8988T (cell line): ENCODE measurements around the gene RYR2.

Experiments used
- DNase-seq: peaks from one replicate; pipeline ENCODE4 v3.0.0; 2011

RYR2 gene

DNA sequence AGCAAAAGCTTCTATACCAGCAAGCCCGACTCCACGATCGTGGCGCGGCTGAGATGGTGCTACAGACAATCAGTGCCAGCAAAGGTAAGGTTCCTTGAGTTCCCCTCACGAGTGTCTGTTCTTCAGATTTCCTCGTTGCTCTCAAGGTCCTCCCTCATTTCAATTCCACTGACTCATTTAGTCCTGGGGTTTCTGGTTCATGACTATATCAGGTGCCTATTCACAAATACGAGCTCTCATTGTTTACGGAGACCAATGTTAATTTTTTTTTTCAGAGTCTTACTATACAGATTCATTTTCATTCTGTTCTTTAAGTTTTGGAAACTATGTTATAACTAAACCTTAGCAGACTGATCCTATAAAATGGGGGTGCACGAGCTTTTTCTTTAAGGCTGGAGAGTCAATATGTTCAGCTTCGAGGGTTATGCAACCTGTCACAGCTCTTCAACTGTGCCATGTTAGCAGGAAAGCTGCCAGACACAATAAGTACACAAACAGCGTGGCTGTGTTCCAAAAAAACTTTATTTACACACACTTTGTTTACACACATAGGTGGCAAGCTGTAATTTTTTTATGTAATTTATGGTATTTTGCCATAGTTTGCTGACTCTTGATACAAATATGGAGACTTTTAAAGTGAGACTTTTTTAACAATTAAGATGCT lies 714.5 kb downstream of the RYR2 start:
- no peak for DNase-seq

DNA sequence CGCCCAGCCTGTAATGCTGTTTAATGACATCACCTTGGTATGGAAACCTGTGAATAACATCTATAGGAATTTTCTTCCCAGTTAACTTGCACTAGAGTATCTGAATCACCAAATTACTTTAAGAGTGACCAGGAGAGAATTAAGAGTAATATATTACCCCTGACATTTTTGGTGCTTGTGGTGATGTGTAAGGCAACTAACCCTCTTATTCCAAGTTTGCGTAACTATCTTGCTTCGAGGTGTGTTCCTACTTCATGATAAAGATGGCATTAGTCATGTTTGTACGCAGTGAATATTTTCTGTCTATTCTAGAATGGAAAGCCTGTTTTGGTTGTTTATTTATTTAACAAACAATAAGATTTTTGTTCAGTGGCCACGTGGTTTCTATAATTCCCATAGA lies 717.4 kb downstream of the RYR2 start:
- DNase-seq, result no peak

DNA sequence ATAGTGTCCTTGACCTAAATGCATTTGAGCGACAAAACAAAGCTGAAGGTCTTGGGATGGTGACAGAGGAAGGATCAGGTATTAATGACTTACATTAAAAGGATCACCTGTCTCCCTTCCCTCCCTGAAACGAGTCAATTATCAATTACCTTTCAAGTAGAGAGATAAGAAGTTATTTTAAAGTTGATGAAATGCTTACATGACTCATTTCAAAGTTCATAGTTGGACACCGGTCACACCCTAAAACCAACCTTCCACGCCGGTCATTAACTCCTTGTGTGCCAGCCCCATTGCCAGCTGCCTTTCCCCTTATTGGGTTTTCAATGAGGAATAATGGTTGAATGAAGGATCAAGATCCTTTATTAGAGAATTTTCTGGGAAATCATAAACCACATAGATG lies 719.0 kb downstream of the RYR2 start:
- DNase-seq, result no peak

DNA sequence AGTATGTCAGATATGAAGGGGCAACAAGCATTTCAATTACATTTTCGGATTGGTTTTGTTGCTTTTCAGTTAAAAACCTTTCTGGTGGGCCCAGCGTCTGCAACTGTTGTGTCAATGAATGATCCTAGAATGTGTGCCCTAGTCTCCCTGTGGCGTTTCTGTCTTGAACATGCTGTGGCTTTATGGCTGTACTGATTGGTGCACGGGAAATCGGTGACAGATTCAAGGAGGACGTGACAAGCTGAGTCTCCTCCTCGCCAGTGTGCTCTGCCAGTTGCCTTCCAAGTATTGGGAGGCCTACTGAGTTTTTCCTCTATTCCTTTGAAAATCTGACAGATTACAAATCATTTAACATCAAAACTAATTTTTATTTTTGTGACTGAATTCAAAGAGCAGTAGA lies 721.2 kb downstream of the RYR2 start:
- no peak for DNase-seq

DNA sequence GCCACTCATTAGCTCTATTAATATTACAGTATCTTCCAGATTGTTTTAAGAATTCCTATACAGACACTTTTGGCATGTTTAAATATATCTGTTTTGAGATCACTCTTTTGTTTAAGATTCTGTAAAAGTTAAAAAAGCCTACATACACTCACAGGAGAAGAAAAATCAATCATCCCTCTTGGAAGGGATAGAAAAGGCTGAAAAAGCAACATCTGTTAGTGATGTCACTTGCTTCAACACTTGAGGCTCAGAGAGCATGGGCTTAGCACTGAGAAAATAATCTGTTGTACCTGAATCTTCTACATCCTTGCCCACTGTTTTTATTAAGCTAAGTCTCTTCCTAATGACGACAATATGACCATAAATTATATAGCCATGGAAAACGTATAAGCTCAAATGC lies 721.8 kb downstream of the RYR2 start:
- DNase-seq, result no peak

DNA sequence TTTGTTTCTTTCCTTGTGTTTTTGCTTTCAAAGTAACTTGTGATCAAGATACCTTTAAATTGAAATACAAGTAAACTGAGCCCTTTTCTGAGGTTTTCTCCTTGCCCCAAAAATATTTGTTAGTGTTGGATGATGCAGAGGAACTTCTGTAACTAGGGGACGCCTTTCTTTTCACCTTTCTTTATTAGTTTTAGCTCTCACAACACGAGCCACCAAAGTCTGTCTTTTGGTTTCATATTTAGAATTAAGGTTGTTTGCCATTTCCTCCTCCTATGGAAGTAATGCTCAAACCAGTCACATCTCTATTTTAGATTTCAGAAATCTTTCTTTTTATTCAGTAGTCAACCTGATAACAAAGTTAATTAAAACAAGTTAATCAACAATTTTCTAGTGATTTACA lies 727.9 kb downstream of the RYR2 start:
- DNase-seq, result no peak

DNA sequence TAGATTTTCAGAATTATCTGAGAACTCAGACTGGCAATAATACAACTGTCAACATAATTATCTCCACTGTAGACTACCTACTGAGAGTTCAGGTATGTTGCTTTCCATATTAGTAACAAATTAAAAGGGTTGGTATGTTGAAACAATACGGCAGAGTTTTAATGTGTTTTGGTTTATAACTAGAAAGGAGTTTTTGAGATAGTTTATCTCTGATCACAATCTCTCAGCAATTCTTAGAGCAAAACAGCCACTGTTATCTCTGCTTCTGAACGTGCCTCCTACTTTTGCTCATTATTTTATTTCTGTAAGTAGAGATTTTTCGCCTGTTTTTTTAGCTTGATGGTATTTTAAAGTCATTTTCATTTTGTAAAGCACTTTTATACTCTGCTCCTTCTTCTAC lies 730.0 kb downstream of the RYR2 start:
- DNase-seq, result no peak

DNA sequence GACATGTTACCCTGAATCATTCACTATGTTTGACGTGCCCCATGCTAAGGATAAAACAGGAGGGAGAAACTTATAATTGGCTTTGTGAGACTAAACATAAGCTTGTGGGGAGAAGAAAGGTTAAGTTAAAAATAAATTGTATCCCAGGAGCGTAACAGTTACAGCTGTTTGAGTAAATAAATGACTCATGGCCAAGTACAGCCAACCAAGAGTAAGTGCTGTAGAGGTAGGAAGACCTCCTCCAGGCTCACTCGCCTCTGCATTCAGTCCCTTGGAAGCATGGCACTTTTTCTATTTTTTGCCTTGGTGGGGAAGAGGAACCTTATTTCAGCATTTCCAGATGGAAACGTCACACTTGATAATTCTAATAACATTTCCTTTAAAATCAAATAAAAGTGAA lies 732.3 kb downstream of the RYR2 start:
- no peak for DNase-seq

DNA sequence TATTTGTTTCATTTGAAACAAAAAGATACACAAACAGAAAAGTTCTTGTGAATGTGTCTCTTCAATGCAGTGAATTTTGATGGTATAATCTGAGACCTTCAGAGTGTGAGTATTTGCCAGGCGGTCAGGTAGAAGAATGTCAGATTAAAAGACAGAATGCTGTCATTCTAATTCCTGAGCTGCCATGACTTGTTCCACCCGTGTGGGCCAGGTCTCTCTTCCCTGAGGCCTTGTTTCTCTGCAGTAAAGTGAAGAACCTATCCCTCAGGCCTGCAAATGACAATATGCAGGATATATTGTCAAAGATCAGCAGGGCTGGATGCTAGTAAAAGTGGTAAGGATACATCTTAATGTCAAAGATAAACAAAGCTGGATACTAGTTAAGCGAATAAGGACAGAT lies 737.4 kb downstream of the RYR2 start:
- no peak for DNase-seq

DNA sequence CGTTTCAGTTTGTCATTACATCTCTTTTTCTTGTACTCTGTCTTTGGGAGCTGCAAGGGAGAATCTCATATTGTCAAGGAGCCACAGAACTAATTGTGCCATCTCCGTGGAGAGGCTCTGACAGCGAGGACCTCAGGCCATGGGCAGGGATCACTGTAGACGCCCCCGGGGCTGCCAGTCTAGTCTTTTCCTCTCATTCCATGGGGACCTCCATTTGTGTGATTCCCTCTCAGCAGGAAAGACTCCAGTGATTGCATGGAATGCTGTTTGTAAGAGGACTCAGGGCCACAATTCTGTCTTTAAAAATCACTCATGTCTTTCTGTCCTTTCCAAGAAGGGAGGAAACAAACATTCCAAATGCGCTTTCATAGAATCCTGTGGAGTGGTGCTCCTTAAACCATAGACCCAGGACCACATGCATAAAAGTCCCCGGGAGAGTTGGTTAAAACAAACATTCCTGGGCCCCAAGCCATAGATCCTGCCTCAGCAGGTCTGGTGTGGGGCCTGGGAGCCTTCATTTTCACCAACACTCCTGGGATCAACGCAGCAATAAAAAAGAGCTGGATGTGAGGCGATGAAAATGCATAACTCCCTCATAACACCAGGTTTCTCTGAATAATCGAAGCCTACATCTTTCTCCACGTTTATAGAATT lies 744.2 kb downstream of the RYR2 start:
- DNase-seq, result no peak

DNA sequence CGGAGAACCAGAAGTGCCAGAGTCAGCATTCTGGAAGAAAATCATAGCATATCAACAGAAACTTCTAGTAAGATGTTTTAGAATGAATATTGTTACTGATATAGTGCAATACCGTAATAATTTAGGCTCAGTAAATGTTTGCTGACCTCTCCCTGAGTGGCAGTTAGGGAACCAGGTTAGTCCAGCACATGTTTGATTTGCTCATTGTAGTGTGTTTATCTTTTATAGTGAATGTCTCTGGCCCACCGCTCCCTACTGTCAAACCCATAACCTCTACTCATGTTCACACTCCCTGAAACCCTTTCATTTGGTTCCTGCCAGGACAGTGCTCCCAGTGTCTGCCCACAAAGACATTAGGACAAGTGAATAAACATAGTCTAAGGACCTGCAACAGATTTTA lies 746.1 kb downstream of the RYR2 start:
- no peak for DNase-seq

DNA sequence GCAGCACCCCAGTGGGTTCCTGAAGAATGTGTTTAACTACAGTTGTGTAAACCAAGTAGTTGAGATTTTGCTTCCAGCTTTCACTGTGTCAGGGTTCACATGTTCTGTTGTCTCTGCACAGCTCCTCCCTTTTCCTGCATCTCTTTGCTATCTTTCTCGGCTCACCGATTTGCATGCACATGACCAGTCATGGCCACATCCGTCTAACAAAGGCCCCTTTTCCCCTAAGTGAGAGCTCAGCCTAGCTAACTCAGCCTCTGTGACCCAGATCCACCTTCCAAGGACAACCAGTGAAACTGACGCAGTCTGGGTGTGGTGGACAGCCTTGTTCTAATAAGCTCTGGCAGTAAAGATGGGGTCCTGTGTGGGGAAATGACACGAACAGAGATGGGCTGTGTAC lies 747.6 kb downstream of the RYR2 start:
- no peak for DNase-seq

DNA sequence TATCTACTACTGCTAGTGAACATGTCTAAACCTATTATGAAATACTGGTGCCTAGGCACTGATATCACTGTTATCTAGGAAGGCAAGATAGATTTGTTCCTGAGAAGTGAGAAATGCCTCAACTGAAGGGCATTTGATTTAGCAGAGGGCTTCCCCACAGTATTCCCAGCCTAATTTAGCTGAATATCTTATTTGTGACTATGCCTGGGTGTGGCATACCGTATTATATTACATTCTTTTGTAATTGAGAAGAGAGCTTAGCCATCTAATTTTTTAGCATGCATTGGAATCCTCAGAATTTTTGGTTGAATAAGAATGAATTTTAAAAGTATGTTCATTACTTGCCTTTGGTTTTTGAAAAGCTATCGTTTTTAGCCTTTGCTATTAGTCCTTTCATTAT lies 749.6 kb downstream of the RYR2 start:
- no peak for DNase-seq

DNA sequence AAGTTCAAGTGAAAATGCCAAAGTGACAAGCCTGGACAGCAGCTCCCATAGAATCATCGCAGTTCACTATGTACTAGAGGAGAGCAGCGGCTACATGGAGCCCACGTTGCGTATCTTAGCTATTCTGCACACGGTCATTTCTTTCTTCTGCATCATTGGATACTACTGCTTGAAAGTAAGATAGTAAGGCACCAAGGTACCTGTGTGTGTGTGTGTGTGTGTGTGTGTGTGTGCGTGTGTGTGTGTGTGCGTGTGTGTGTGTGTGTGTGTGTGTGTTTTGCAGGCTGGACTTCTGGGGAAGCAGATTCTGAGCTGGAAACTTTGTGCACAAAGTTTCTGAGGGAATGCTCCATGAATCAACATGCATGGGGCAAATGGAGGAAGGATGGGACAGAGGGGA lies 750.2 kb downstream of the RYR2 start:
- DNase-seq, result no peak

DNA sequence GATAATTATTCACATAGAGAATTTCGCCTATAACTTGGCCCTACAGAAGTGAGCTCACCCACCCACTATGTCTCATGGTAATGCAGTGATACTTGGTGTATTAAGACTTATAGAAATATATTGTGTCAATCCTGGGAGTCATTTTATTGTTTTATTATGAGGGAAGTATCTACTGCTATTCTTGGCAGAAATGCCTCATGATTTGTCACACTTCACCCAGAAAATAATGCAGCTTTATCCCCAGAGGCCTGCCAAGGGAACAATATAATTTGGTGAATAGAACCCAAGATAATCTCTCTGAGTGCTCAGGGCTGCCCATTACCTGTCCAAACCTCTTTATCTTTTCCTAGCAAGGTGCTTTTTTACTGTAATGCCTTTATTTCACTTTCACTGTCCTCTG lies 750.7 kb downstream of the RYR2 start:
- DNase-seq, result no peak

DNA sequence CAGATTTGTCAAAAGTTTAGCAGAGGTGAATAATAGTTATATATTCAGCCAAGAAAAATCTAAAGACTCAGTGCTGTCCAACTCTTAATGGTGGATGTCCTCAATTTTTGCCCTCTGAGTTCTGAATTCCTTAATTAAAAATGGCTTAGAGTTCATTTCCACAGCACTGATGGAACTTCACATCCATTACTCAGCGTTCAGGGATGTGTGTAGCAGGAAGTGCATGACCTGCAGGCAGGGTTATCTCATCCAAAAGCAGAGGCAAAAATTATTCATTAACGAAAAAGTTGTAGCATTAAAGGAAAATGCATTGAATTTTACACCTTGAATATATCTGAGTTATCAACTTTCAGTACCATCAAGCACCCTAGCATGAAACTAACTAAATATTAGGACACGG lies 752.1 kb downstream of the RYR2 start:
- no peak for DNase-seq

DNA sequence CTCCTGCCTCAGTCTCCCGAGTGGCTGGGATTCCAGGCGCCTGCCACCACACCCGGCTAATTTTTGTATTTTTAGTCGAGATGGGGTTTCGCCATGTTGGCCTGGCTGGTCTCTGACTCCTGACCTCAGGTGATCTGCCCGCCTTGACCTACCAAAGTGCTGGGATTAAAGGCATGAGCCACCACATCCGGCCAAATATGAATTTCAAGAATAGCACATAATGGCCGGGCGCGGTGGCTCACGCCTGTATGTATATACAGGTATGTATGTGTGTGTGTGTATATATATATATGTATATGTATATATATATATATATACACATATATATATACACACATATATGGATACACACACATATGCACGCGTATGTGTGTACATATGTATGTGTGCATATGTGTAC lies 753.6 kb downstream of the RYR2 start:
- DNase-seq, result no peak

DNA sequence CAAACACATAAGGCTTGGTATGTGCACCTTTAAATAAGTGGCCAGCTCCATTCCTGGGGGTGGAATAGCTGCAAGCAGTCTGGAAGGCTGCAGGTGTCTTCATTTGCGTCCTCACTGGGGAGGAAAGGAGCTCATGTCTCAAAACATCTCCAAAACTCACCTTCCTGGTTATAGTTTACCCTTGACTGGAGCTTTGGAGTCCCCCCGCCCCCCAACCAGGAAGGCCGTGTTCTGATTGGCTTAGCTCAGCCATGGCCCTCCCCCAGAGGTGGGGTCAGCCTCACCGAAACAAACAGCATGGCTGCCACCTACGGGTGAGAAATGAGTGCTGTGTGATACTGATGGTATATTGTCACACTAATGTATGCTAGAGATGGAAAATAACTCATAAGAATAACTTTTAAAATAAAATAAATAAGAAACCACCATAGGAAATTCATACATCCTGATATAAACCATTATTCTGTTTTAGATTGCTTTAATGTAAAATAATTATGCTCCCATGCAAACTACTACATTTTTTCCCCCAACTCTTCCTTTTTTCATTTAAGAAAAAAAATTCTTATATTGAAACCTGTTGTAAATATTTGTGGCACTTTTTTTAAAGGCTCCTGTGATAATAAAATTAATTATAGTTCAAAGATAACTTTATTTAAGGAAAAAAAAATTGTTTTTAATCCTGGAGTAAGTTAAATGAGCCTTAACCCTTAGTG lies 757.9 kb downstream of the RYR2 start:
- DNase-seq, result peak; percentile 30

DNA sequence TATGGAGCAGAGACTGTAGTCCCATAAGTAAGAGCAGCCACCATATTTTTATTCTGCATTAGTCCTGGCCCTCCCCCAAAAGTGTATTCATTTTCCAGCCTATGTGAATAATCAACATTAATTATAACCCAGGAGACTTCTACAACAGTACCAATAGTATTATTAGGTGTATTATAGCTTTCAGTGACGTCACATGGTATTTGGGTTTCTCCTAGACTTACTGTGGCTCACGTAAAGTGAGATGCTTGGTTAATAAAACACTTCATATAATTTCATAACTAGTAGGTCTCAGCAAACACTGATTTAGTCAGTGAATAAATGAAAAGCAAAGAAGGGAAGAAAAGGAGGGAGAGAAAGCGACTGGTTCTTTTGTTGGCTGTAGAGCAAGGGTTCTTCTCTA lies 762.5 kb downstream of the RYR2 start:
- no peak for DNase-seq

DNA sequence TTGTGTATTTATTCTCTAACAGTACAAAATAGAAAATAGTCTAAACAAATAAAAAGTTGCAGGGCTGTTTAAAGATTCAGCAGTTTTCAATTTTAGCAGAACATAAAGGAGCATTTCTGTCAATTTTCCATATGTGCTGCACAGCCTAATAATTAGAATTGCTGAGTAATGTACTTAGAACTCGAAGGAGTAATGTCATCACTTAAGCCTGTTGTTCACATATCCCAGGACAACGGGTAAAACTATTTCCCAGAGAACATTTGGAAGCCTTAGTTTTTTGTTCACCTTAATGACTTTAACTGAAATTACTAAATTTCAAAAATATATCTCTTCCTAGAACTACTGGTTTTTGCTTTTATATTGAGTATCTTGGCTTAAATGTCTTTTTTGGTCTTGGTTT lies 767.1 kb downstream of the RYR2 start:
- no peak for DNase-seq

DNA sequence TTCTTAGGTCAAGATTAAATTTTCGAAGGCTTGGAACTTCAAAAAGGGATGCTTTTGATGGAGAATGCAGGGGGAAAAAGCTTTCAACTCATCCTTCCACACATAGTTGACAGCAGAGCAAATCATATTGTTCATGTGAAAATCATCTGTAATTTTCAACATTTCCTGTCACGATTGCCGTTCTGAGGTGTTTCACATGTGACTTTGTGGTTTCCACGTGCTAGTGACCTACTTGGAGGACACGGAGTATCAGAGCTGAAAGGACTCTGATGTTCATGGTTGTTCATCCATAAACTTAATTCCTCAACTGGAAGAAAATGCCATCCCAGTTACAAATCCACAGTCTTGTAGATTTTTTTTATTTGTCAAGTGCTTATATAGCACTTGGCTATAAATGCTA lies 769.6 kb downstream of the RYR2 start:
- no peak for DNase-seq

DNA sequence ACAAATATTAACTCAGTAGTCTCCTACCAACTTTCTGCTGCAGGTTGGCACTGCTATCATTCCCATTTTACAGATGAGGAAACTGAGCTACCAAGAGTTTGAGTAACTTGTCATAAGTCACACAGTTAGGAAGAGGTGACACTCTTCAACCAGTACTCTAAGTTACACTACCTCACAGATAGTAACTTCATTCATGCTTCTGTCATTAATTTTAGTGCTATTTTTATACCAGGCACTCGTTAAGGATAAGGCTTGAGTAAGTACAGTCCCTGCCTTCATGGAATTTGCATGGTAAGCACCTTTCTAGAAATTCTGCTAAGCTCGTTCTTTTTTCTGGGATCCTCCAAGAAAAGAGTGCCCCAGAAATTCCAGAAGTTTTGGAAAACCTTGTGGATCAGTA lies 770.1 kb downstream of the RYR2 start:
- DNase-seq, result no peak

DNA sequence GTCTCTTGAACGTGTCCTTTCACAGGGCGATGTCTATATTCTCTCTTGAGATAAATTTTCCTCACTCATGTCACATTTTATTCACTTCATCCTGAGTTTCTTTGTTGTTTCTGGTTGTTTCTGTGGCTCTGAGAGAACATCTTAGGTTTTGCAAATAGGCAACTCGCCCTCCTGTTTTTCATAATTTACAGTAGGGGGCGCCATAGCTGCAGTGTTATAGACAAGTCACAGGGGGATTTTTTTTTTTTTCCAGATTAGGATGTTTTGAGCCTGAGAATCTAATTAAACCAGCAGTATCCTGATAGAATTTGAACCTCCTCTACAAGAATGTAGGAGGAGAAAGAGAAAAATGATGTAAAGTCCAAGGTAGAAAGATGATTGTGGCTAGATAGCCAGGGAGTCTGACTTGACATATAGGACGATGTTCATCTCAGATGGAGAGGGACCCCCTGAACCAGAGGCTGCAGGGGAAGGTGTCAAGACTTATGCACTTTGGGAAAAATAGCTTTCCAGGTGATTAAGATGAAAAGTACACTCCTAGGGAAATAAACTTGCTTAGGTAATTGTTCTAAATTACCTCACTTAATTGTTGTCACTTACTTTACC lies 772.4 kb downstream of the RYR2 start:
- no peak for DNase-seq

DNA sequence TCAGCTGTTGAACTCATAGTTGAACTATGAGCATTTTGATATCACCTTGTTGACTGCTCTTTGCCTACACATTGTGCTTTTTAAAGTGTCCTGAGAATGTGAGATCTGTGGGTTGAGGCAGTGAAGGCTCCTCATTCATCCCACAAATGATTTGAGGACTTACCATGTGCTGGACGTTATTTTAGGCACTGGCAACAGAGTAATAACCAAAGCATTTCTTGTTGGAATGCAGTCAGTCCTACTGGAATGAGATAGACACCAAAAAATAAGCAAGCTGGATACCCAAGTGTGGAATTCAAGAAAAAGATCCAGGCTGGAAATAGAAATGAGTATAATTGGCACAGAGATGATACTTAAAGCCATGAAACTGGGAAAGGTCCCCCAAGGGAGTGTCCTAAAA lies 775.3 kb downstream of the RYR2 start:
- DNase-seq, result no peak
